IgD-negative memory B cell (primary cell): ENCODE measurements around the gene NUMA1. TPM values are rescaled to one million over a fixed set of nuclear protein-coding genes. Genes with fewer than 3 reads are reported as not detected.

Experiments used
- H3K27ac Mint-ChIP-seq, 3 donors: one replicate each; pipeline ENCODE4 v1.8.0; 2020 to 2022; ENCODE audit warnings: mild to moderate bottlenecking in 3 of 3, mixed read lengths in 3 of 3, moderate library complexity in 1 of 3
- H3K27me3 Mint-ChIP-seq: one replicate; pipeline ENCODE4 v1.8.0; 2021; ENCODE audit warnings: mixed read lengths
- H3K36me3 Mint-ChIP-seq: one replicate; pipeline ENCODE4 v1.8.0; 2020; ENCODE audit warnings: mild to moderate bottlenecking, mixed read lengths
- H3K4me1 Mint-ChIP-seq, 3 donors: one replicate each; pipeline ENCODE4 v1.8.0; 2020 to 2022; ENCODE audit warnings: mixed read lengths in 3 of 3, mild to moderate bottlenecking in 1 of 3
- H3K4me3 Mint-ChIP-seq, 4 donors: one replicate each; pipeline ENCODE4 v1.8.0; 2020 to 2022; ENCODE audit warnings: mild to moderate bottlenecking in 4 of 4, mixed read lengths in 4 of 4, moderate library complexity in 3 of 4
- H3K9me3 Mint-ChIP-seq, 3 donors: one replicate each; pipeline ENCODE4 v1.8.0; 2020 to 2021; ENCODE audit warnings: mixed read lengths in 3 of 3, mild to moderate bottlenecking in 1 of 3
- polyA plus RNA-seq: library from polyadenylated mRNA; unstranded; fragments of 300-500 nt; fragmentation: Illumina TruSeq; gene quantifications from one replicate; pipeline ENCODE4 v1.2.3, GENCODE V29; 2021

NUMA1 gene
- polyA plus RNA-seq, 1 donor from 2014 or later, result 66.6 TPM

- Mint-ChIP-seq H3K4me3 (no peak overlapping the region), H3K9me3 (no peaks in the 10 kb centered on the region), H3K27me3 (peaks cover 1% of the 10 kb centered on the region), H3K36me3 (peaks cover 2% of the 10 kb centered on the region), H3K27ac (no peak overlapping the region), H3K4me1 (peaks cover 14 to 19% (median 16%) of the 10 kb centered on the region in 3 donors)
Observed at GRCh38 chr11:72084076-72084475, 3.7 kb upstream of the NUMA1 start.

- Mint-ChIP-seq H3K4me3 (peak overlapping the region in 1 of 4 donors; percentile 23), H3K27ac (peak overlapping the region in 2 of 3 donors; percentile 27 to 51), H3K9me3 (no peaks in the 10 kb centered on the region), H3K36me3 (peaks cover 2% of the 10 kb centered on the region), H3K4me1 (peaks cover 18 to 23% (median 21%) of the 10 kb centered on the region in 3 donors), H3K27me3 (peaks cover 1% of the 10 kb centered on the region)
Observed at GRCh38 chr11:72083414-72083813, 3.1 kb upstream of the NUMA1 start.

GRCh38 chr11:72081821-72082453, 1.6 kb upstream of the NUMA1 start:
- H3K36me3 Mint-ChIP-seq, result no peaks in the 10 kb centered on the region
- H3K27ac Mint-ChIP-seq, result peak overlapping the region; percentile 60 to 92 (median 91)
- H3K4me3 Mint-ChIP-seq, result peak overlapping the region in 3 of 4 donors; percentile 11 to 96 (median 90)
- peaks cover 26 to 28% (median 27%) of the 10 kb centered on the region in 3 donors for H3K4me1 Mint-ChIP-seq
- no peaks in the 10 kb centered on the region for H3K9me3 Mint-ChIP-seq
- H3K27me3 Mint-ChIP-seq, result peaks cover 1% of the 10 kb centered on the region

- H3K27me3 Mint-ChIP-seq, result peaks cover 1% of the 10 kb centered on the region
Observed at GRCh38 chr11:72081184-72081644, 872 bp upstream of the NUMA1 start.

GRCh38 chr11:72079819-72080325, 470 bp downstream of the NUMA1 start:
- H3K4me1 Mint-ChIP-seq, result peaks cover 29 to 38% (median 34%) of the 10 kb centered on the region in 3 donors
- H3K4me3 Mint-ChIP-seq, result peak overlapping the region; percentile 86 to 96 (median 92)
- H3K36me3 Mint-ChIP-seq, result no peaks in the 10 kb centered on the region
- H3K27me3 Mint-ChIP-seq, result peaks cover 1% of the 10 kb centered on the region
- peak overlapping the region; percentile 90 to 98 (median 92) for H3K27ac Mint-ChIP-seq
- H3K9me3 Mint-ChIP-seq, result no peaks in the 10 kb centered on the region

More at GRCh38 chr11:72081184-72081644, 872 bp upstream of the NUMA1 start:
- peaks cover 28 to 29% (median 29%) of the 10 kb centered on the region in 3 donors for H3K4me1 Mint-ChIP-seq
- H3K36me3 Mint-ChIP-seq, result no peaks in the 10 kb centered on the region
- peak overlapping the region; percentile 86 to 96 (median 92) for H3K4me3 Mint-ChIP-seq
- peak overlapping the region; percentile 92 to 98 (median 92) for H3K27ac Mint-ChIP-seq
- H3K9me3 Mint-ChIP-seq, result no peaks in the 10 kb centered on the region

GRCh38 chr11:72078477-72078876, 1.9 kb downstream of the NUMA1 start:
- H3K27ac Mint-ChIP-seq, result no peak overlapping the region
- no peaks in the 10 kb centered on the region for H3K36me3 Mint-ChIP-seq
- H3K4me1 Mint-ChIP-seq, result peaks cover 31 to 38% (median 35%) of the 10 kb centered on the region in 3 donors
- peak overlapping the region in 3 of 4 donors; percentile 1 to 76 (median 74) for H3K4me3 Mint-ChIP-seq
- no peaks in the 10 kb centered on the region for H3K9me3 Mint-ChIP-seq
- H3K27me3 Mint-ChIP-seq, result peaks cover 1% of the 10 kb centered on the region

GRCh38 chr11:72075756-72076155, 4.6 kb downstream of the NUMA1 start:
- H3K4me1 Mint-ChIP-seq, result peaks cover 23 to 36% (median 26%) of the 10 kb centered on the region in 3 donors
- H3K36me3 Mint-ChIP-seq, result no peaks in the 10 kb centered on the region
- H3K9me3 Mint-ChIP-seq, result no peaks in the 10 kb centered on the region
- peaks cover 1% of the 10 kb centered on the region for H3K27me3 Mint-ChIP-seq
- peak overlapping the region in 1 of 3 donors; percentile 14 for H3K27ac Mint-ChIP-seq
- H3K4me3 Mint-ChIP-seq, result peak overlapping the region in 1 of 4 donors; percentile 64

- H3K9me3 Mint-ChIP-seq, result no peaks in the 10 kb centered on the region
- no peaks in the 10 kb centered on the region for H3K36me3 Mint-ChIP-seq
- H3K4me3 Mint-ChIP-seq, result peak overlapping the region in 1 of 4 donors; percentile 64
- H3K27ac Mint-ChIP-seq, result peak overlapping the region in 1 of 3 donors; percentile 14
- H3K4me1 Mint-ChIP-seq, result peaks cover 24 to 34% (median 25%) of the 10 kb centered on the region in 3 donors
- no peaks in the 10 kb centered on the region for H3K27me3 Mint-ChIP-seq
Observed at GRCh38 chr11:72075109-72075508, 5.2 kb downstream of the NUMA1 start.

- Mint-ChIP-seq H3K4me3 (no peak overlapping the region), H3K4me1 (peaks cover 24 to 39% (median 26%) of the 10 kb centered on the region in 3 donors), H3K27me3 (no peaks in the 10 kb centered on the region), H3K27ac (no peak overlapping the region), H3K9me3 (no peaks in the 10 kb centered on the region), H3K36me3 (no peaks in the 10 kb centered on the region)
Observed at GRCh38 chr11:72072348-72072747, 8.0 kb downstream of the NUMA1 start.

- H3K4me3 Mint-ChIP-seq, result peak overlapping the region in 1 of 4 donors; percentile 7
- H3K36me3 Mint-ChIP-seq, result no peaks in the 10 kb centered on the region
- H3K4me1 Mint-ChIP-seq, result peaks cover 17 to 29% (median 19%) of the 10 kb centered on the region in 3 donors
- H3K27ac Mint-ChIP-seq, result peak overlapping the region in 1 of 3 donors; percentile 53
- no peaks in the 10 kb centered on the region for H3K9me3 Mint-ChIP-seq
- H3K27me3 Mint-ChIP-seq, result no peaks in the 10 kb centered on the region
Observed at GRCh38 chr11:72070491-72070890, 9.9 kb downstream of the NUMA1 start.

GRCh38 chr11:72069787-72070251, 10.5 kb downstream of the NUMA1 start:
- Mint-ChIP-seq H3K27ac (peak overlapping the region in 2 of 3 donors; percentile 15 to 53), H3K4me3 (peak overlapping the region in 2 of 4 donors; percentile 2 to 7), H3K4me1 (peaks cover 16 to 23% (median 17%) of the 10 kb centered on the region in 3 donors), H3K36me3 (no peaks in the 10 kb centered on the region), H3K9me3 (no peaks in the 10 kb centered on the region), H3K27me3 (no peaks in the 10 kb centered on the region)

- H3K27ac Mint-ChIP-seq, result peak overlapping the region in 1 of 3 donors; percentile 38
- H3K9me3 Mint-ChIP-seq, result no peaks in the 10 kb centered on the region
- H3K4me3 Mint-ChIP-seq, result peak overlapping the region in 1 of 4 donors; percentile 2
- H3K4me1 Mint-ChIP-seq, result peaks cover 16 to 23% (median 16%) of the 10 kb centered on the region in 3 donors
- H3K27me3 Mint-ChIP-seq, result no peaks in the 10 kb centered on the region
- H3K36me3 Mint-ChIP-seq, result no peaks in the 10 kb centered on the region
Observed at GRCh38 chr11:72069200-72069599, 11.1 kb downstream of the NUMA1 start.

- H3K4me3 Mint-ChIP-seq, result no peak overlapping the region
- H3K27me3 Mint-ChIP-seq, result no peaks in the 10 kb centered on the region
- no peak overlapping the region for H3K27ac Mint-ChIP-seq
- H3K9me3 Mint-ChIP-seq, result no peaks in the 10 kb centered on the region
- H3K36me3 Mint-ChIP-seq, result no peaks in the 10 kb centered on the region
- H3K4me1 Mint-ChIP-seq, result peaks cover 14 to 23% (median 16%) of the 10 kb centered on the region in 3 donors
Observed at GRCh38 chr11:72067676-72068075, 12.7 kb downstream of the NUMA1 start.

- Mint-ChIP-seq H3K36me3 (no peaks in the 10 kb centered on the region), H3K27me3 (no peaks in the 10 kb centered on the region), H3K9me3 (no peaks in the 10 kb centered on the region), H3K4me1 (peaks cover 14 to 23% (median 16%) of the 10 kb centered on the region in 3 donors), H3K4me3 (no peak overlapping the region), H3K27ac (no peak overlapping the region)
Observed at GRCh38 chr11:72067266-72067665, 13.1 kb downstream of the NUMA1 start.

GRCh38 chr11:72066855-72067254, 13.5 kb downstream of the NUMA1 start:
- peaks cover 3% of the 10 kb centered on the region for H3K36me3 Mint-ChIP-seq
- peaks cover 16 to 26% (median 20%) of the 10 kb centered on the region in 3 donors for H3K4me1 Mint-ChIP-seq
- H3K27ac Mint-ChIP-seq, result no peak overlapping the region
- H3K4me3 Mint-ChIP-seq, result no peak overlapping the region
- H3K27me3 Mint-ChIP-seq, result no peaks in the 10 kb centered on the region
- H3K9me3 Mint-ChIP-seq, result no peaks in the 10 kb centered on the region
